Measurements from ENCODE around the gene AKAP6.

Gene AKAP6

DNA sequence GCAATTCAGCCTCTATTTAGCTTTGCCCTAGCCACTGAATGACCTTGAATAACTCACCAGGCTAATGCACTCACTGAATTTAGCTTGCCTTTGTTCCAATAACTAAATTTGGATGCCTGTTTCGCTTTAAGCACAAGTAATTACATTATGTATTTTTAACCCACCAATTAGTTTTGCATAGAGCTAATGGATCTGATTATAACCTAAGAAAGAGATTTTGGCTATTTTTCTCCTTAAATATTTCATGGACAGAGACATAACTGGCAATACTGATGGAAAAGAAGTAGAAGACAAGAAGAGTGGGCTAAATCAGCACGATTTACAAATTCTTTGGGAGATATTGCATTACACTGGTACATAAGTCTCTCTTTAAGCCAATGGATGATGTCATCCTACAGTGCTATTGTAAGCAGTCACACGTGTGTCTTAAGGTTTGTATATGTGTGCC, 85.7 kb downstream of the AKAP6 start:
- DNase-seq (ENCODE audit: low spot score): no peak
- TF ChIP-seq, protein P1, sequence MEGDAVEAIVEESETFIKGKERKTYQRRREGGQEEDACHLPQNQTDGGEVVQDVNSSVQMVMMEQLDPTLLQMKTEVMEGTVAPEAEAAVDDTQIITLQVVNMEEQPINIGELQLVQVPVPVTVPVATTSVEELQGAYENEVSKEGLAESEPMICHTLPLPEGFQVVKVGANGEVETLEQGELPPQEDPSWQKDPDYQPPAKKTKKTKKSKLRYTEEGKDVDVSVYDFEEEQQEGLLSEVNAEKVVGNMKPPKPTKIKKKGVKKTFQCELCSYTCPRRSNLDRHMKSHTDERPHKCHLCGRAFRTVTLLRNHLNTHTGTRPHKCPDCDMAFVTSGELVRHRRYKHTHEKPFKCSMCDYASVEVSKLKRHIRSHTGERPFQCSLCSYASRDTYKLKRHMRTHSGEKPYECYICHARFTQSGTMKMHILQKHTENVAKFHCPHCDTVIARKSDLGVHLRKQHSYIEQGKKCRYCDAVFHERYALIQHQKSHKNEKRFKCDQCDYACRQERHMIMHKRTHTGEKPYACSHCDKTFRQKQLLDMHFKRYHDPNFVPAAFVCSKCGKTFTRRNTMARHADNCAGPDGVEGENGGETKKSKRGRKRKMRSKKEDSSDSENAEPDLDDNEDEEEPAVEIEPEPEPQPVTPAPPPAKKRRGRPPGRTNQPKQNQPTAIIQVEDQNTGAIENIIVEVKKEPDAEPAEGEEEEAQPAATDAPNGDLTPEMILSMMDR (IDR thresholded peaks at IDR 0.05; ENCODE audit: borderline replicate concordance, control extremely low read depth, extremely low read depth, insufficient read depth, missing control alignments): no peak
- in situ Hi-C loops (cut with MboI; ENCODE audit: low sequenced_read_pairs, unreplicated experiment): no loop called here

DNA sequence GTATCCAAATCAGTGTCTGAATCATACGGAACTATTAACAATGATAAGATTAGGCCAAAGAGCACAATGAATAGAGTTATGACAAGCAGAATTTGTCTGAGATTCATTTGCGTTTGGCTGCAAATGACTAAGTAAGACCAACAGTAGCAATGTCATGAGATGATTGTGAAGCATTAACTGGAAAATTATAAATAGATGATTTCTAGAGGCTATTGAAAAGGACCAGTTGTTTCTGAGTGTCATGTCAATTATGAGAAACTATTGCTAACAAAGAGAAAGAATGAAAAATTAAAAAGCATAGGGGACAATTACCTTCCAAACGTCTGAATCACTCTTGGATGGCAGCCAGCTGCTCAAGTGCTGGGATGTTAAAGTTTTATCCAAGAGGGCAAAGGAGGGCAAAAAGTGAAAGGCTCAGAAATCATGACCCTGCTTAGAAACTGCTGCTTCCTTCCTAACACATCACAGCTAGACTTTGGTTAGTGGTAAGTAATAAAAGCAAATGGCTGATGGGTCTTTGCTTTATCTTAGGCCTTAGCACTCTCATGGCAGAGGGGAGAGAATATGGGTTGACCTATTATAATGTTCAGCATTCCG, 89.0 kb downstream of the AKAP6 start:
- TF ChIP-seq, protein P1 (IDR thresholded peaks at IDR 0.05; ENCODE audit: borderline replicate concordance, control extremely low read depth, extremely low read depth, insufficient read depth, missing control alignments): no peak
- in situ Hi-C loops (cut with MboI; ENCODE audit: low sequenced_read_pairs, unreplicated experiment): no loop called here
- no peak for DNase-seq (ENCODE audit: low spot score)

- TF ChIP-seq, protein P1 (IDR thresholded peaks at IDR 0.05; ENCODE audit: borderline replicate concordance, control extremely low read depth, extremely low read depth, insufficient read depth, missing control alignments): no peak
- in situ Hi-C loops (cut with MboI; ENCODE audit: low sequenced_read_pairs, unreplicated experiment): no loop called here
Measured at GRCh38 chr14:32419429-32419828, 90.3 kb downstream of the AKAP6 start.

DNA sequence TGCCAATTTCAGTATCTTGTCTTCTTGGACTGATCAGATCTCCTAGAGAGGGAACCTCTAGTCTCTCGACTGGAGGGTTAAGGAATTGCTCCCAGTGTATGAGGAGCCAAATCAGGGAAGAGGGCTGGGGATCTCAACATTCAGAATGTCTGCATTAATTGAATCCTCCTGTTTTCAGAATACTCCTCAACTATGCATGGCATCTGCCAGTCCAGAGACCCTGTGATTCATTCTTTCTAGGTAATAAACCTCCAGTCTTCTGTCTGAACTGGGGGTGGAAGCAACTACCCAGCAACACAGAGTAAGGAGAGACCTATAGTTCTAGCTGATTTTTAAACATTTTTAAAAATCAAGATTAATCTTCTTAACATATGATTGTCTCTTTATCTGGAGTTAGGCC, 92.7 kb downstream of the AKAP6 start:
- in situ Hi-C loops (cut with MboI; ENCODE audit: low sequenced_read_pairs, unreplicated experiment): no loop called here
- TF ChIP-seq, protein P1 (IDR thresholded peaks at IDR 0.05; ENCODE audit: borderline replicate concordance, control extremely low read depth, extremely low read depth, insufficient read depth, missing control alignments): no peak
- DNase-seq (ENCODE audit: low spot score): no peak

More at GRCh38 chr14:32419429-32419828, 90.3 kb downstream of the AKAP6 start:
- DNase-seq (ENCODE audit: low spot score): no peak

DNA sequence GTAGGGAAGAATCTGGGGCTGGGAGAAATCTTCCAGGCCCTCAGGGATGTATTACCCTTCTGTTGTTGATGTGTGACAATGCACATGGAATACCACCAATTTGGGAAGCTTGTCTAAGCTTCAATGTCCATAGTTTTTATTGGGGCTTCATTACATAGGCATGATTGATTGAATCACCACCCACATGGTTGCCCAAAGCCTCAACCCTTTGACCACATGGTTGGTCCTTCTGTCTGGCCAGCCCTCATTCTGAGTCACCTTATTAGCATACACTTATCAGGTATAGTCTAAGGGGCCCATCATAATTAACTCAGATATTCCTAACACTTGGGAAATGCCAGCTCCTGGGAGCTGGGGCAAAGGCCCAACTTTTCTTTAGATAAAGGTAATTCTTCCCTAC, 93.3 kb downstream of the AKAP6 start:
- TF ChIP-seq, protein P1 (IDR thresholded peaks at IDR 0.05; ENCODE audit: borderline replicate concordance, control extremely low read depth, extremely low read depth, insufficient read depth, missing control alignments): no peak
- in situ Hi-C loops (cut with MboI; ENCODE audit: low sequenced_read_pairs, unreplicated experiment): no loop called here

DNA sequence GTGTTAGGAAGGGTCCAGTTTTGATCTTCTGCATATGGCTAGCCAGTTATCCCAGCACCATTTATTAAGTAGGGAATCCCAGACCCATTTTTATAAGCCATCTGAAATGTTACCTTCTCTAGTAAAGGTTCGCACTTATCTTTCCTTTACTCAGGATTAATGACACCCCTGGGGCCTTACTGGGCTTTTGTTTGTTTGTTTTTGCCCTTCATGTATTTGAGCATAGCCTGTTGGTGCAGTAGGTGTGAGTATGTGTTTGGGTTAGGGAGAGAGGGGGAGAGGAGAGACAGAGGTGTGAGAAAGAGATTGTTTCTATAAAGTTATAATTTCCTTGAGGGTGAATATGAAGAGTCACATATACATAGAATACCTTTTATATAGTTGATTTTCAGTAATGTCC, 96.9 kb downstream of the AKAP6 start:
- no peak for DNase-seq (ENCODE audit: low spot score)
- TF ChIP-seq, protein P1 (IDR thresholded peaks at IDR 0.05; ENCODE audit: borderline replicate concordance, control extremely low read depth, extremely low read depth, insufficient read depth, missing control alignments): no peak
- in situ Hi-C loops (cut with MboI; ENCODE audit: low sequenced_read_pairs, unreplicated experiment): no loop called here

More for the DNA sequence above, 93.3 kb downstream of the AKAP6 start:
- no peak for DNase-seq (ENCODE audit: low spot score)

Data from GM13976 (cell line).